Ovary (tissue), 9 donors: ENCODE results near the gene RFFL. TPM values are rescaled to one million over a fixed set of nuclear protein-coding genes. Genes with fewer than 3 reads are reported as not detected.
A peak's percentile ranks its signal among the peaks of the same experiment; 100 is the strongest.

Experiments used
- DNase-seq, 5 donors: peaks; one replicate each; pipeline ENCODE4 v3.0.0-alpha.2; 2019 to 2020
- H3K27ac ChIP-seq, 2 donors: fragments of 200-600 bp; one replicate each; pipeline versions ENCODE4 v1.5.1 to v1.8.0; 2019 to 2022
- H3K27me3 ChIP-seq: fragments of 200-600 bp; one replicate; pipeline ENCODE4 v1.8.0; 2022
- H3K36me3 ChIP-seq: fragments of 200-600 bp; sonication (generic); one replicate; pipeline ENCODE4 v1.5.1; 2019
- H3K4me1 ChIP-seq: one replicate; pipeline ENCODE4 v1.8.1; 2013; ENCODE audit warnings: mild to moderate bottlenecking, moderate library complexity; ENCODE audit not compliant: insufficient read depth
- H3K4me3 ChIP-seq: fragments of 200-600 bp; sonication (generic); one replicate; pipeline ENCODE4 v1.5.1; 2017
- H3K9me3 ChIP-seq, 2 donors: fragments of 200-600 bp in 1 of 2; sonication (generic) in 1 of 2; one replicate each; pipeline versions ENCODE4 v1.5.1 to v1.8.1; 2013 to 2019; ENCODE audit warnings: mild to moderate bottlenecking in 1 of 2, moderate library complexity in 1 of 2
- EP300 ChIP-seq: sonication (generic); formaldehyde crosslinking; IDR thresholded peaks from one replicate; pipeline ENCODE4 v1.6.1; 2017; ENCODE audit warnings: antibody characterized with exemption
- POLR2A ChIP-seq: fragments of 450-650 bp; IDR thresholded peaks from one replicate; pipeline ENCODE4 v1.6.1; 2017; ENCODE audit warnings: antibody characterized with exemption, mild to moderate bottlenecking, moderate library complexity
- WGBS, 3 donors: extraction: QIAGEN DNeasy Blood & Tissue Kit in 1 of 3; methylation state at CpG; one replicate each; pipeline versions ENCODE4 v1.1.5 to v1.1.7; 2013 to 2017; 5-methylcytosine and 5-hydroxymethylcytosine counted together
- intact Hi-C, 4 donors: fragments of 100-400 bp; cut with DNase I; formaldehyde crosslinking; loops; one replicate each; pipeline versions ENCODE4 v1.11.0 to v1.15.1; 2022 to 2023
- polyA plus RNA-seq, 2 donors: library from polyadenylated mRNA; stranded (reverse); fragments of 200-250 nt in 1 of 2; fragments of 350-450 nt in 1 of 2; fragmentation: Illumina TruSeq in 1 of 2; extraction: RNeasy Lipid Tissue Mini Kit (QIAGEN cat#74804) in 1 of 2; gene quantifications; one replicate each; pipeline ENCODE4 v1.2.3, GENCODE V29; 2013 to 2014
- total RNA-seq, 7 donors: library from RNA; depleted of rRNA in 2 of 7; stranded (reverse); fragments of >200 nt in 2 of 7; fragmentation: NEBNext Ultra II Directional in 3 of 7; extraction: Animal tissue kit (Norgen Biotek cat#: 25700) in 3 of 7; gene quantifications; one replicate each; pipeline versions ENCODE4 v1.1.0 to v1.2.4, GENCODE V29; 2016 to 2023
- TF ChIP-seq, protein P1 (sequence below), 3 donors: fragments of 450-650 bp in 2 of 3; fragments of 200-600 bp in 1 of 3; IDR thresholded peaks; one replicate each; pipeline versions ENCODE4 v1.5.1 to v1.8.0; 2016 to 2022; ENCODE audit warnings: antibody characterized with exemption in 3 of 3, mild to moderate bottlenecking in 1 of 3
- donor health status: DM: no; HTN: no; CAD: no; lungs with moderate emphysema.
- donor health status: DM: no; HTN: no; CAD: no.
- donor health status: Bipolar disorder and iron deficiency.
- donor health status: DM: yes; HTN: yes; CAD: no.
- donor health status: DM: no; HTN: no; CAD: no.
- donor health status: DM: yes; HTN: yes; CAD: no.

The RFFL gene
- total and polyA plus RNA-seq, 9 donors = 6.3 to 23.9 (median 18.5) TPM

DNA sequence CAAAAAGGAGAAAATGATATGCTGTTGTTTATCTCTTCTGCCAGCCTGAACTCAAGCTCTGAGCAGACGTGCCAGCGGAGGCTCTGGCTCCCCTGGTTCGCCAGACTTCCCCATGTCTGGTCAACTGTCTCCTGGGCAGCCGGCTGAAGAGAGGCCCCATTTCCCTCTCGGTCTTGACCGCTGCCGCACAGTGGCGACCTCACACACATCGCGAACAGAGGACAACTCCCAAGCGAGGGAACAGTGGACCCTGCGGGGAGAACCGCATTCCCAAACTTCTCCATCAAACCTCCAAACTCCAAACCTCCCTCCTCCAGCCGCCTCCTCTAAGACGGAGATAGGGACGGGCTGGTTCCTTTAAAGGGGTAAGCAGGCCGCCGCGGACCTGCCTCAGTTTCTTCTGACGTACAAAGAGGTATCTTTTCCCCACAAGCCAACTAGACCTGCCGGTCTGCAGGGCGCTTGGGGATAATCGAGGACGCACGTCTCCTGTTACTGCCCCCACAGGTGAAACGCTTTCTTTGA lies 24.9 kb upstream of the RFFL start:
- no peak for TF ChIP-seq POLR2A
- TF ChIP-seq, protein P1, sequence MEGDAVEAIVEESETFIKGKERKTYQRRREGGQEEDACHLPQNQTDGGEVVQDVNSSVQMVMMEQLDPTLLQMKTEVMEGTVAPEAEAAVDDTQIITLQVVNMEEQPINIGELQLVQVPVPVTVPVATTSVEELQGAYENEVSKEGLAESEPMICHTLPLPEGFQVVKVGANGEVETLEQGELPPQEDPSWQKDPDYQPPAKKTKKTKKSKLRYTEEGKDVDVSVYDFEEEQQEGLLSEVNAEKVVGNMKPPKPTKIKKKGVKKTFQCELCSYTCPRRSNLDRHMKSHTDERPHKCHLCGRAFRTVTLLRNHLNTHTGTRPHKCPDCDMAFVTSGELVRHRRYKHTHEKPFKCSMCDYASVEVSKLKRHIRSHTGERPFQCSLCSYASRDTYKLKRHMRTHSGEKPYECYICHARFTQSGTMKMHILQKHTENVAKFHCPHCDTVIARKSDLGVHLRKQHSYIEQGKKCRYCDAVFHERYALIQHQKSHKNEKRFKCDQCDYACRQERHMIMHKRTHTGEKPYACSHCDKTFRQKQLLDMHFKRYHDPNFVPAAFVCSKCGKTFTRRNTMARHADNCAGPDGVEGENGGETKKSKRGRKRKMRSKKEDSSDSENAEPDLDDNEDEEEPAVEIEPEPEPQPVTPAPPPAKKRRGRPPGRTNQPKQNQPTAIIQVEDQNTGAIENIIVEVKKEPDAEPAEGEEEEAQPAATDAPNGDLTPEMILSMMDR (IDR thresholded peaks at IDR 0.05) = no peak
- no peak for TF ChIP-seq EP300
- Histone ChIP-seq H3K27me3 (no peaks in the 10 kb centered on the region), H3K9me3 (no peaks in the 10 kb centered on the region), H3K36me3 (no peaks in the 10 kb centered on the region), H3K4me1 (peaks cover 6% of the 10 kb centered on the region), H3K4me3 (peak overlapping the region; percentile 74), H3K27ac (peak overlapping the region; percentile 62 to 66)
- intact Hi-C loops = loop anchor here in 3 of 4 donors (10.0 kb wide), 3 partner anchors 94 to 124 kb away; partner anchors contain the start of genes CCT6B (in 2 of the 3), ZNF830 (in 2 of the 3) and LIG3 (in 1 of the 3)
- DNase-seq = peak; percentile 41 to 61 (median 48)
- WGBS, 3 donors = 0 to 1% (median 1%) methylated on average over 26 of the region's 26 CpGs

DNA sequence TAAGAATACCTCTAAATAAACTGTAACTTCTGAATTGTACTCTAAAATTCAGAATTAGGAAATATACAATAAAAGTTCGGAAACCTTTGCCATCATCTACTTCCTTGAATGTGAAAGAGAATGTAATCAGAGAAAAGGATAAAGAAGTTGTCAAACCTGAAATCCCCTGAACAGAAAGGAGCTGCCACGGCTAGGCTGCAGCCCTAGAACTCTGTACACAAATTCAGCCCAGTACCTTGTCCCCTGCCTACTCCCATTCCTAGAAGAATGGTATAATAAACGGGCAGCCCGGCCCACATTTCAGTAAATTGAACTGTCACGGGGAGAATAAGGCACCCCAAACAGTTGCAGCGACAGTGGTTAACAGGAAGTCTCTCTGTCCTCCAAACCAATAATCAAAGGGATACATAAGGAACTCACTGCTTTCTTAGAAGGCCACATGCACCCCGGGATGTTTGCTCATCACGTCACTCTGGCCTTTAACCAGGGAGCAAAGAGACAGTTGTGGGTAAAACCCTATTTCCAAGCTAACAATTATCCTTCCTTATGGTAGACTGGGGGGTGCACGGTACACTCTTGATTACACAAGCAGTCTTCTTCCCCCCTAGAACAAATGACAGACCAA lies 24.3 kb upstream of the RFFL start:
- WGBS, 3 donors = 38 to 49% (median 45%) methylated on average over 9 of the region's 9 CpGs
- Histone ChIP-seq H3K27ac (peak overlapping the region; percentile 62 to 66), H3K9me3 (no peaks in the 10 kb centered on the region), H3K4me3 (peak overlapping the region; percentile 74), H3K4me1 (peaks cover 6% of the 10 kb centered on the region), H3K36me3 (no peaks in the 10 kb centered on the region), H3K27me3 (no peaks in the 10 kb centered on the region)
- no peak for DNase-seq
- no peak for TF ChIP-seq POLR2A
- TF ChIP-seq, protein P1 (IDR thresholded peaks at IDR 0.05) = no peak
- no peak for TF ChIP-seq EP300
- intact Hi-C loops = loop anchor here in 3 of 4 donors (10.0 kb wide), 3 partner anchors 93 to 123 kb away; partner anchors contain the start of genes CCT6B (in 2 of the 3), ZNF830 (in 2 of the 3) and LIG3 (in 1 of the 3)

DNA sequence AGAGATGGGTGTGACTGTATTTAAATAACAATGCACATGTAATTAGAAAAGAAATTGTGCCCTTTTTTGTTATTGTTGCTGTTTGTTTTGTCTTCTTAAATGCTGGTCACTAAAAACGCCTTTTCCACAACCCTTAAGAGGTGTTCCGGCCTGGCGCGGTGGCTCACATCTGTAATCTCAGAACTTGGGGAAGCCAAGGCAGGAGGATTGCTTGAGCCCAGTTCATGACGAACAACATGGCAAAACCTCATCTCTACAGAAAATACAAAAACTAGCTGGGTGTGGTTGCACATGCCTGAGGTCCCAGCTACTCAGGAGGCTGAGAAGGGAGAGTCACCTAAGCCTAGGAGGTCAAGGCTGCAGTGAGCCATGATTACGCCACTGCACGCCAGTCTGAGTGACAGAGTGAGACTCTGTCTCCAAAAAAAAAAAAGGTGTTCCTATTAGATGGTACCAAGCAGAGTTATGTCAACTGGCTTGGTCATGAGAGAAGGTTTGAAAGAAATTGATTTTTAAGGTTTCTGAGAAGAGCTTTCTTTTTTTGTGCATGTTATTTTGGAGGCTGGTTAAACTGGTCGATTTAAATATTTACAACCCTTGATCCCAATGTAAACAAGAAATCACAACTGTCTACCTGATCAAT lies 23.5 kb upstream of the RFFL start:
- TF ChIP-seq, protein P1 (IDR thresholded peaks at IDR 0.05) = no peak
- TF ChIP-seq EP300 (no peak), POLR2A (no peak)
- DNase-seq = no peak
- Histone ChIP-seq H3K36me3 (no peaks in the 10 kb centered on the region), H3K27me3 (no peaks in the 10 kb centered on the region), H3K4me3 (no peak overlapping the region), H3K4me1 (peaks cover 6% of the 10 kb centered on the region), H3K9me3 (no peaks in the 10 kb centered on the region), H3K27ac (no peak overlapping the region)
- intact Hi-C loops = loop anchor here in 3 of 4 donors (10.0 kb wide), 3 partner anchors 92 to 122 kb away; partner anchors contain the start of genes CCT6B (in 2 of the 3), ZNF830 (in 2 of the 3) and LIG3 (in 1 of the 3)
- 91 to 94% (median 93%) methylated on average over 8 of the region's 8 CpGs for WGBS, 3 donors

DNA sequence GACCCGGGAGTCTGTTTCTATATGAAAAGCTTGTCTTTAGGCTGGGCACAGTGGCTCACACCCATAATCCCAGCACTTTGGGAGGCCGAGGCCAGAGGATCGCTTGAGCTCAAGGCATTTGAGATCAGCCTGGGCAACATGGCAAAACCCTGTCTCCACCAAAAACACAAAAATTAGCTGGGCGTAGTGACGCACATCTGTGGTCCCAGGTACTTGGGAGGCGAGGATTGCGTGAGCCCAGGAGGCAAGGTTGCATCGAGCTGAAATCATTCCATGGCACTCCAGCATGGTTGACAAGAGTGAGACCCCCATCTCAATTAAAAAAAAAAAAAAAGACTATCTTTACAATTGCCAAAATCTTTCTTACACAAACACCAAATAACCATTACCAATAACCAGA lies 22.7 kb upstream of the RFFL start:
- H3K27ac ChIP-seq = no peak overlapping the region
- TF ChIP-seq POLR2A (no peak), EP300 (no peak)
- TF ChIP-seq, protein P1 (IDR thresholded peaks at IDR 0.05) = no peak
- intact Hi-C loops = loop anchor here in 3 of 4 donors (10.0 kb wide), 3 partner anchors 91 to 121 kb away; partner anchors contain the start of genes CCT6B (in 2 of the 3), ZNF830 (in 2 of the 3) and LIG3 (in 1 of the 3)

More for the DNA sequence above, 22.7 kb upstream of the RFFL start:
- Histone ChIP-seq H3K4me1 (peaks cover 6% of the 10 kb centered on the region), H3K36me3 (no peaks in the 10 kb centered on the region), H3K27me3 (no peaks in the 10 kb centered on the region), H3K4me3 (no peak overlapping the region), H3K9me3 (no peaks in the 10 kb centered on the region)
- WGBS, 3 donors = 96 to 98% (median 97%) methylated on average over 8 of the region's 8 CpGs
- no peak for DNase-seq
